SU-DHL-6 (cell line): Measurements from ENCODE around the gene MYO18A.

Source experiments
- EZH2phosphoT487 ChIP-seq: fragments of 200-600 bp; sonication (generic), shearing (Covaris generic); conservative IDR thresholded peaks from 2 replicates; pipeline ENCODE4 v1.6.1; 2018; ENCODE audit warnings: mild to moderate bottlenecking, antibody characterized with exemption, low read length, moderate library complexity, mixed read lengths
- TF ChIP-seq, protein P1 (sequence below): fragments of 200-600 bp; sonication (generic); IDR thresholded peaks from one replicate; pipeline ENCODE4 v1.5.1; 2017; ENCODE audit warnings: antibody characterized with exemption, mild to moderate bottlenecking, low read length, moderate library complexity; ENCODE audit not compliant: insufficient read depth, poor library complexity, severe bottlenecking

DNA sequence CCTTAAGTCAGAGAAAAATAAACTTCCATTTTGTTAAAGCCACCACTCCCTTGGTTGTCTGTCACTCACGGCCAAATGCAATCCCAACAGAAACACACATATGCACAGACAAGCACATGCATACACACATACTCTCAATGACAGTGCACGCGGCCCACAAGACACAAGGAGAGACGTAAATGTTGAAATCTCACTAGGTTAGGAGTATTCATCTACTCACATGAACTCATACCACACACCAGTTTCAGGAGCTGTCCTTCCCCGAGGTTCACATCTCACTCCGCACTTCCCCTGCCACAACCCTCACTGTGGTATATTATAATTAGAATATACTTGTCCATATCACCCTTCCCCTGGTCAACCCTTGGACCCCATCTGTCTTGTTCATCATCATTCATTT lies 36.0 kb upstream of the MYO18A start:
- TF ChIP-seq, protein P1, sequence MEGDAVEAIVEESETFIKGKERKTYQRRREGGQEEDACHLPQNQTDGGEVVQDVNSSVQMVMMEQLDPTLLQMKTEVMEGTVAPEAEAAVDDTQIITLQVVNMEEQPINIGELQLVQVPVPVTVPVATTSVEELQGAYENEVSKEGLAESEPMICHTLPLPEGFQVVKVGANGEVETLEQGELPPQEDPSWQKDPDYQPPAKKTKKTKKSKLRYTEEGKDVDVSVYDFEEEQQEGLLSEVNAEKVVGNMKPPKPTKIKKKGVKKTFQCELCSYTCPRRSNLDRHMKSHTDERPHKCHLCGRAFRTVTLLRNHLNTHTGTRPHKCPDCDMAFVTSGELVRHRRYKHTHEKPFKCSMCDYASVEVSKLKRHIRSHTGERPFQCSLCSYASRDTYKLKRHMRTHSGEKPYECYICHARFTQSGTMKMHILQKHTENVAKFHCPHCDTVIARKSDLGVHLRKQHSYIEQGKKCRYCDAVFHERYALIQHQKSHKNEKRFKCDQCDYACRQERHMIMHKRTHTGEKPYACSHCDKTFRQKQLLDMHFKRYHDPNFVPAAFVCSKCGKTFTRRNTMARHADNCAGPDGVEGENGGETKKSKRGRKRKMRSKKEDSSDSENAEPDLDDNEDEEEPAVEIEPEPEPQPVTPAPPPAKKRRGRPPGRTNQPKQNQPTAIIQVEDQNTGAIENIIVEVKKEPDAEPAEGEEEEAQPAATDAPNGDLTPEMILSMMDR: no peak
- no peak for TF ChIP-seq EZH2phosphoT487
